ENCODE measurements around the gene VAV3. TPM values are rescaled to one million over a fixed set of nuclear protein-coding genes. Genes with fewer than 3 reads are reported as not detected.
A peak's percentile ranks its signal among the peaks of the same experiment; 100 is the strongest.

VAV3 gene
- total and polyA plus RNA-seq, 2 donors, result 3.8 to 24.2 TPM

DNA sequence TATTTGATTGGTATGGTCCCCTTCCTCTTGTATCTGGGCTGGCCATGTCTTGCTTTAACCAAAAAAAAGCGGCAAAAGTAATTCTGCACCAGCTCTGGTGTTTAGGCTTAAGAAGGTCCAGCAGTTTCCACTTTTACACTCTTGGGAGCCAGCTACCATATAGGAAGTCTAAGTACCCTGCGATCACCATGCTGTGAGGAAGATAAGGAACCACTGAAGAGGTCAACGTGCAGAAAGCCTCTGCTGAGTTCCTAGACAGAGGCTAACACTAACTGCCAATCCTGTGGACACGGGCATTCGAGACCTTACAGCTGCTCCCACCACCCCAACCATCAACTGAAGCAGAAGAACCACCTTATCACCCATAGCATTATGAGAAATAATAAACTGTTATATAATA is 331.4 kb downstream of the VAV3 start:
- H3K4me3 ChIP-seq (ENCODE audit: low read depth, low read length), result no peak overlapping the region
- WGBS, result 92% methylated on average over 5 of the region's 5 CpGs
- no peak for DNase-seq (ENCODE audit: extremely low spot score)

DNA sequence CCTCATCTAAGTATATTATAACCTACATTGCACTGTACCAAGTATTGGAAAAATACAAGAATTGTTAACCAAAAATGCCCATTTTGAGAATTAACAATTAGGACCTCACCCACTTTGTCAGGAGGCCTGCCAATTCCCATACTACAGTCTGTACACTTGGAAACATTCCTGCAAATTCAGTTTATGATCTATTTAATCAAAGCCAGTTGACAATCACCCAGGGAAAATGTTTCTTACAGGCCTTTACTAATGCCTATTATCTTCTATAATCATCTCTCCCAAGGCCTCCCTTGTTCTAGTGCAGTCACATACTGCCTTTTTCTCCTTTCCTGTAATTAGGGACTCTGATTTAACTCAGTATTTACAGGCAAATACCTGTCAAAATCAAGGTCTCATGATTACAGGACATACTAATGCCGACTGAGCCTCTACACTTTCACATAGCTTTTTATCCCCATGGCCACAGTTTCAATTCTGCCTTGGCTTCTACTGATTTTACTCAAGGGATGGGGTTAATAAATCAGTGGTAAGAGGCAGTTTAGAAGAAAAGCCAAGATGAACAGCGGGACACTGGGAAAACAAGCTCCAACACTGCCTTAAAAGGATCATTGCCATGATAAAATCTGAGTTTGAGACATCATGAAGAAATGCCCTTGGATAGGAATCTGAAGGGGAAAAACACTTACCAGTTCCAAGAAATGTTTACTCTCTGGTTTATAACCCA is 338.7 kb downstream of the VAV3 start:
- peaks cover 2% of the 10 kb centered on the region for H3K4me1 ChIP-seq (ENCODE audit: insufficient read depth)
- WGBS, result 40% methylated on average over 2 of the region's 2 CpGs
- DNase-seq (ENCODE audit: extremely low spot score), result peak; percentile 36
- no peaks in the 10 kb centered on the region for H3K36me3 ChIP-seq (ENCODE audit: insufficient read depth)
- no peak overlapping the region for H3K4me3 ChIP-seq (ENCODE audit: low read depth, low read length)
- peak overlapping the region; percentile 60 for H3K27ac ChIP-seq (ENCODE audit: low read depth)

More for the DNA sequence above, 331.4 kb downstream of the VAV3 start:
- Histone ChIP-seq H3K36me3 (ENCODE audit: insufficient read depth) (no peaks in the 10 kb centered on the region), H3K4me1 (ENCODE audit: insufficient read depth) (no peaks in the 10 kb centered on the region), H3K27ac (ENCODE audit: low read depth) (no peak overlapping the region)

- WGBS, result 92% methylated on average over 4 of the region's 4 CpGs
- Histone ChIP-seq H3K36me3 (ENCODE audit: insufficient read depth) (no peaks in the 10 kb centered on the region), H3K4me1 (ENCODE audit: insufficient read depth) (peaks cover 2% of the 10 kb centered on the region), H3K27ac (ENCODE audit: low read depth) (no peak overlapping the region), H3K4me3 (ENCODE audit: low read depth, low read length) (no peak overlapping the region)
- DNase-seq (ENCODE audit: extremely low spot score), result no peak
These were observed 339.5 kb downstream of the VAV3 start for GRCh38 chr1:107625405-107626029.

GRCh38 chr1:107623431-107623830 is 341.5 kb downstream of the VAV3 start:
- DNase-seq (ENCODE audit: extremely low spot score), result no peak
- 61% methylated on average over 2 of the region's 2 CpGs for WGBS
- Histone ChIP-seq H3K4me3 (ENCODE audit: low read depth, low read length) (no peak overlapping the region), H3K27ac (ENCODE audit: low read depth) (no peak overlapping the region), H3K36me3 (ENCODE audit: insufficient read depth) (no peaks in the 10 kb centered on the region), H3K4me1 (ENCODE audit: insufficient read depth) (peaks cover 2% of the 10 kb centered on the region)

DNA sequence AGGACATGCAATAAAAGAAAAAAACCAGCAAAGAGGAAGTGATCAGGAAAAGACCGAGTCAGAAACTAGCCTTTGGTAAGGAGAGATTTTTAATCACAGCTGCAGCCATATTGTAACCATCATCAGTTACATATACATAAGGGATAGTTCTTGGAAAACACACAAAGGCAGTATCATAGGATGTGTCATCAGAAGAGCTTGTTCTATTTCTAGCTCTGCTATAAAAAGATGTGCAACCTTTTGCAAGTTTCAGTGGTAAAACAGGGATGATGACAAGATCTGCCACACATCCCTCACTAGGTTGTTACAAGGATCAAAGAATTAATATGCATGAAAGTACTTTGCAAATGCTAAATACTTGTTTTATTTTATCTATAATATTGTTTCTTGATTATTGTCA is 342.0 kb downstream of the VAV3 start:
- Histone ChIP-seq H3K4me3 (ENCODE audit: low read depth, low read length) (no peak overlapping the region), H3K27ac (ENCODE audit: low read depth) (no peak overlapping the region), H3K36me3 (ENCODE audit: insufficient read depth) (no peaks in the 10 kb centered on the region), H3K4me1 (ENCODE audit: insufficient read depth) (peaks cover 2% of the 10 kb centered on the region)
- DNase-seq (ENCODE audit: extremely low spot score), result no peak
- WGBS, result 34% methylated on average over 1 of the region's 1 CpG

DNA sequence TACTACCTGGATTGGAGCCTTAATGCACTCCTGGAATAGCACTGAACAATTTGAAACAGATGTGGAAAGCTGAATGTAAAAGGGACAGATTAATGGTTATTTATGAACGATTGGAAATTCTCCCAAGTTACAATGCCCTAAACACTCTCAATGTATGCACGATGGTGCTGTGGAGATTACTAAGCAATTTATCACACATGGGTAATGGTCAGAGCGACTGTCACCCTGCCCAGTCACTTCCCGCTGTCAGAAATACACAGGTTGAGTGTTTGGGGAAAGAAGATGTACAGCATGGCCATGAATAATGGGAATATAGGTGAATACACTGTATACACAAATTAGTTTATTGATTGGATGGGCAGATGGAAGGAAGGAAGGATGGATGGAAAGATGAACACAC is 342.4 kb downstream of the VAV3 start:
- DNase-seq (ENCODE audit: extremely low spot score), result no peak
- Histone ChIP-seq H3K4me3 (ENCODE audit: low read depth, low read length) (no peak overlapping the region), H3K27ac (ENCODE audit: low read depth) (no peak overlapping the region), H3K4me1 (ENCODE audit: insufficient read depth) (peaks cover 2% of the 10 kb centered on the region), H3K36me3 (ENCODE audit: insufficient read depth) (no peaks in the 10 kb centered on the region)
- 53% methylated on average over 4 of the region's 4 CpGs for WGBS

- H3K4me1 ChIP-seq (ENCODE audit: insufficient read depth), result no peaks in the 10 kb centered on the region
- 93% methylated on average over 1 of the region's 1 CpG for WGBS
These were observed 344.2 kb downstream of the VAV3 start for GRCh38 chr1:107620753-107621152.

GRCh38 chr1:107618539-107618938 is 346.4 kb downstream of the VAV3 start:
- H3K27ac ChIP-seq (ENCODE audit: low read depth), result no peak overlapping the region
- no peak overlapping the region for H3K4me3 ChIP-seq (ENCODE audit: low read depth, low read length)
- H3K36me3 ChIP-seq (ENCODE audit: insufficient read depth), result no peaks in the 10 kb centered on the region
- no peaks in the 10 kb centered on the region for H3K4me1 ChIP-seq (ENCODE audit: insufficient read depth)
- DNase-seq (ENCODE audit: extremely low spot score), result no peak

More at GRCh38 chr1:107620753-107621152, 344.2 kb downstream of the VAV3 start:
- Histone ChIP-seq H3K4me3 (ENCODE audit: low read depth, low read length) (no peak overlapping the region), H3K36me3 (ENCODE audit: insufficient read depth) (no peaks in the 10 kb centered on the region), H3K27ac (ENCODE audit: low read depth) (no peak overlapping the region)
- DNase-seq (ENCODE audit: extremely low spot score), result no peak

DNA sequence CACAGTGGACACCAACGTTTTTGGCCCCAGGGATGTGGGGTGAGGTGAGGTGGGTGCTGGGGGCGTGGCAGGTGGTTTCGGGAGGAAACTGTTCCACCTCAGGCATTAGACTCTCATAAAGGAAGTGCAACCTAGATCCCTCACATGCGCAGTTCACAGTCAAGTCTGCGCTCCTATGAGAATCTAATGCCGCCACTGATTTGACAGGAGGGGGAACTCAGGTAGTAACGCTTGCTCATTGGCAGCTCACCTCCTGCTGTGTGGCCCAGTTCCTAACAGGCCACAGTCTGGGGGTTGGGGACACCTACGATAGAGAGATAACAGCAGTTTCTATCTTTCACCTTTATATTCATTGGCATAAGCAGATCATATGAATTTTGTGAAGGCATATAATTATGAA is 347.1 kb downstream of the VAV3 start:
- no peak for DNase-seq (ENCODE audit: extremely low spot score)
- no peaks in the 10 kb centered on the region for H3K36me3 ChIP-seq (ENCODE audit: insufficient read depth)
- H3K27ac ChIP-seq (ENCODE audit: low read depth), result no peak overlapping the region
- WGBS, result 87% methylated on average over 8 of the region's 8 CpGs
- H3K4me1 ChIP-seq (ENCODE audit: insufficient read depth), result no peaks in the 10 kb centered on the region
- H3K4me3 ChIP-seq (ENCODE audit: low read depth, low read length), result no peak overlapping the region

- H3K36me3 ChIP-seq (ENCODE audit: insufficient read depth), result no peaks in the 10 kb centered on the region
- no peak overlapping the region for H3K27ac ChIP-seq (ENCODE audit: low read depth)
- no peak overlapping the region for H3K4me3 ChIP-seq (ENCODE audit: low read depth, low read length)
- DNase-seq (ENCODE audit: extremely low spot score), result no peak
- H3K4me1 ChIP-seq (ENCODE audit: insufficient read depth), result no peaks in the 10 kb centered on the region
These were observed 347.5 kb downstream of the VAV3 start for GRCh38 chr1:107617456-107617855.

- WGBS, result 85% methylated on average over 1 of the region's 1 CpG
- Histone ChIP-seq H3K4me3 (ENCODE audit: low read depth, low read length) (no peak overlapping the region), H3K27ac (ENCODE audit: low read depth) (no peak overlapping the region), H3K4me1 (ENCODE audit: insufficient read depth) (no peaks in the 10 kb centered on the region), H3K36me3 (ENCODE audit: insufficient read depth) (no peaks in the 10 kb centered on the region)
- DNase-seq (ENCODE audit: extremely low spot score), result no peak
These were observed 355.2 kb downstream of the VAV3 start for GRCh38 chr1:107609808-107610207.

DNA sequence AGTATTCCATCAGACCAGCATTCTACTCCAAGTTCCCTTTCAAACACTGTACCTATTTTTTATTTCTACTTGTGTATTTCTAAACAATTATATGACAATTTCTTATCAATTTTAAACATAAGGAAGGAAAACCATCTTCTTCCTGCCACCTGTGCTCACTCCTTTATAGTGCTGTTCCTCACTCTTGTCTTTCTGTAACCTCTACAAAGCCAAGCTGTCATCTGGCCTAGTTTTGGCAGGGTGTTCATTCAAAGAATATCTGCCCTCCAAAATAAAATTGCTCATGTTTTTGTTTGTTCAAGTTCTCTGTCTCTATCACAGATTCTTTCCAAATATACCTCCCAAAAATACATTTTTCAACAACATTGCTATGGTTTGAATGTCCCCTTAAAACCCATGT is 360.2 kb downstream of the VAV3 start:
- no peaks in the 10 kb centered on the region for H3K36me3 ChIP-seq (ENCODE audit: insufficient read depth)
- no peak for DNase-seq (ENCODE audit: extremely low spot score)
- H3K4me1 ChIP-seq (ENCODE audit: insufficient read depth), result no peaks in the 10 kb centered on the region
- no peak overlapping the region for H3K4me3 ChIP-seq (ENCODE audit: low read depth, low read length)
- no peak overlapping the region for H3K27ac ChIP-seq (ENCODE audit: low read depth)

GRCh38 chr1:107600607-107601160 is 364.3 kb downstream of the VAV3 start:
- Histone ChIP-seq H3K4me3 (ENCODE audit: low read depth, low read length) (no peak overlapping the region), H3K36me3 (ENCODE audit: insufficient read depth) (no peaks in the 10 kb centered on the region), H3K27ac (ENCODE audit: low read depth) (no peak overlapping the region), H3K4me1 (ENCODE audit: insufficient read depth) (no peaks in the 10 kb centered on the region)
- WGBS, result 80% methylated on average over 3 of the region's 3 CpGs
- DNase-seq (ENCODE audit: extremely low spot score), result no peak

DNA sequence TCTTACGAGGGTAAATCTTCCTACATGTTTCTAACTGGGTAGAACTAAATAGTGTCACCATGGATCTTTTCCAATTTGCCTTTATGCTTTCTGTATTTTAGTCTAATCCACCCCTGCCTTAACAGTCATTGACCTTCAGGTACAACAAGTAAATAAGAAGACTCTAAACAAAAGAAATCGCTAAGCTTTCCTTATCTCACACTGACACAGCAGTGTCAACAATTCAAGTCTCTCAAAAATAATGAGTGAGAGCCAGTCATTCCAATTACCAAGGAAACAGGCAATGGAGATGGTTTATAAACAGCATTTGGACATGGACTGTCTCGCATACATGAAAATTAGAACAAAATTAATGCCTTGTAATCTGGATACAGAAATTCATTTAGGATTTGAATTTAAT is 365.8 kb downstream of the VAV3 start:
- no peaks in the 10 kb centered on the region for H3K4me1 ChIP-seq (ENCODE audit: insufficient read depth)
- no peak for DNase-seq (ENCODE audit: extremely low spot score)
- H3K27ac ChIP-seq (ENCODE audit: low read depth), result no peak overlapping the region
- H3K36me3 ChIP-seq (ENCODE audit: insufficient read depth), result no peaks in the 10 kb centered on the region
- no peak overlapping the region for H3K4me3 ChIP-seq (ENCODE audit: low read depth, low read length)
- 67% methylated on average over 3 of the region's 3 CpGs for WGBS

Measured in urinary bladder (tissue), 4 donors.